OCI-M1 (cell line): ENCODE measurements around the gene PKP4.
A peak's percentile ranks its signal among the peaks of the same experiment; 100 is the strongest.
"Not testable (repeated sequence)": the region's sequence is repeated elsewhere in the genome, so short reads cannot be mapped to it uniquely, and the experiment has no call there.

Source experiments
- DNase-seq: peaks from one replicate; lab custom pipeline; 2025; lab: John Stamatoyannopoulos, UW

The PKP4 gene, protein sequence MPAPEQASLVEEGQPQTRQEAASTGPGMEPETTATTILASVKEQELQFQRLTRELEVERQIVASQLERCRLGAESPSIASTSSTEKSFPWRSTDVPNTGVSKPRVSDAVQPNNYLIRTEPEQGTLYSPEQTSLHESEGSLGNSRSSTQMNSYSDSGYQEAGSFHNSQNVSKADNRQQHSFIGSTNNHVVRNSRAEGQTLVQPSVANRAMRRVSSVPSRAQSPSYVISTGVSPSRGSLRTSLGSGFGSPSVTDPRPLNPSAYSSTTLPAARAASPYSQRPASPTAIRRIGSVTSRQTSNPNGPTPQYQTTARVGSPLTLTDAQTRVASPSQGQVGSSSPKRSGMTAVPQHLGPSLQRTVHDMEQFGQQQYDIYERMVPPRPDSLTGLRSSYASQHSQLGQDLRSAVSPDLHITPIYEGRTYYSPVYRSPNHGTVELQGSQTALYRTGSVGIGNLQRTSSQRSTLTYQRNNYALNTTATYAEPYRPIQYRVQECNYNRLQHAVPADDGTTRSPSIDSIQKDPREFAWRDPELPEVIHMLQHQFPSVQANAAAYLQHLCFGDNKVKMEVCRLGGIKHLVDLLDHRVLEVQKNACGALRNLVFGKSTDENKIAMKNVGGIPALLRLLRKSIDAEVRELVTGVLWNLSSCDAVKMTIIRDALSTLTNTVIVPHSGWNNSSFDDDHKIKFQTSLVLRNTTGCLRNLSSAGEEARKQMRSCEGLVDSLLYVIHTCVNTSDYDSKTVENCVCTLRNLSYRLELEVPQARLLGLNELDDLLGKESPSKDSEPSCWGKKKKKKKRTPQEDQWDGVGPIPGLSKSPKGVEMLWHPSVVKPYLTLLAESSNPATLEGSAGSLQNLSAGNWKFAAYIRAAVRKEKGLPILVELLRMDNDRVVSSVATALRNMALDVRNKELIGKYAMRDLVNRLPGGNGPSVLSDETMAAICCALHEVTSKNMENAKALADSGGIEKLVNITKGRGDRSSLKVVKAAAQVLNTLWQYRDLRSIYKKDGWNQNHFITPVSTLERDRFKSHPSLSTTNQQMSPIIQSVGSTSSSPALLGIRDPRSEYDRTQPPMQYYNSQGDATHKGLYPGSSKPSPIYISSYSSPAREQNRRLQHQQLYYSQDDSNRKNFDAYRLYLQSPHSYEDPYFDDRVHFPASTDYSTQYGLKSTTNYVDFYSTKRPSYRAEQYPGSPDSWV

DNA sequence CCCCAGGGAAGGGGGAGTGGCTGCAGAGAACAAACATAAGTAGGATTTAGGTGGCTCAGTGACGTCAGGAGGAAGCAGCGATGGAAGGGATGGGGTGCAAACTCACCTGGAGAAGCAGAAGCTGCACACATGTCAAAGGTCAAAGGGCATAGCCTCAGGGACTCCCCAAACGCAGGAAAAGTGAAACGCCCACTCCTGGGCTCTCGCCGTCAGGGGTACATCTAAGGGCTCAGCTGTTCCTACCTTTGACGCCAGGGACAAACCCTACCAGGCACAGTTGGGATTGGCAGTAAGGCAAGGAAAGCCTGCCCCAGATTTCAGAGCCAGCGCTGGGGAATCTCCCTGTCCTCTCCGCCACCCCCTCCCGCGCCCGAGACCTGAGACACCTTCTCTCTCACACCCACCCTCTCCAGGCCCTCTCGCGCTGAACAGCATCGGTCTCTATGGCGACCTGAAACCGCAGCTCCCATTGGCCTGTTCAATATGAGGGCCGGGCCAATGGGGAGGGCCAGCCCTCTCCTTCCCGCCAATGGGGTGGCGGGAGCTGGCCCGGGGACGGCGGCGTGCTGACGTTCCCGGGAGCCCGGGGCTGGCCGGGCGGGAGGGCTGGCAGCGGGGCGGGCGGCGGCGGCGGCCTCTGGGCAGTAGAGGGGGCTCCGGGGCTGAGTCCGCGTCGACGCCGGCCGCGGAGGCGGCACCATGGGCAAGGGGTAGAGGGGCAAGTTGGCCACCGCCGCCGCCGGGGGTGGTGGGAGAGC, at the start of gene PKP4, which contains the start of gene CCDC148:
TSS of gene PKP4 (plus strand) at position 644 of the 758 bp plus-strand sequence. CDS start 76,233 bp downstream, outside the sequence.
TSS of gene CCDC148 (minus strand) at position 445 of the 758 bp plus-strand sequence. CDS start at position 131, 314 bp downstream.
- peak; percentile 93 for DNase-seq

DNA sequence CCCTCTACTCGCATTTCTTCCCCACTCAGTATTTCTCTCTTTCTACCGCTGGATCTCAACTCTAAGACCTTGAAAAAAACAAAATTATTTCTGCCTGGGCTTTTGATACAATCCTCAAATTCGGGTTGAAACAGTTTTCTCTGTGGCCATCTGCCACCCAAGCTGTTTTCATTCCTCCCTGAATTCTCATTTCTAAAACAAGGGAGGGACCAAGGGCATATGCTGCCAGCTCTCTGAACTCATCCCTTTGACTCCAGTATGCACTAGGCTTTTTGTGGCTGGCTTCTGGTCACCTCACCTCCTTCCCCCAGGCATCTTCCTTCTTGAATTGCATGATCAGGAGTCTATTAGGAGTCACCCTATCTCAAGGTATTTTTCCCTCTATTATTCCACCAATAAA, 49.7 kb upstream of the PKP4 start:
- DNase-seq: no peak

DNA sequence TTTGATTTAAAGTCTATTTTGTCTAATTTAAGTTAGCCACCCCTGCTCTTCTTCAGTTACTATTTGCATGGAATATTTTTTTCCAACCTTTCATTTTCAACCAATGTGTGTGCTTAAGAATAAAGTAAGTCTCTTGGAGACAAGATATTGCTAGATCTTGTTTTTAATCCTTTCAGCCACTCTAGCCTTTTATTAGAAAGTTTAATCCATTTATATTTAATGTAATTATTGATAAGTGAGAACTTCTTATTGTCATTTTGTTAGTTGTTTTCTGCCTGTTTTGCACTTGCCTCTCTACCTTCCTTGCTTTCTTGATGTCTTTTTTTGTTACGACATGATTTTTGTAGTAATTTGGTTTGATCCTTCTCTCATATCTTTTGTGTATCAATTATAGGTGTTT, 46.6 kb upstream of the PKP4 start:
- no peak for DNase-seq

DNA sequence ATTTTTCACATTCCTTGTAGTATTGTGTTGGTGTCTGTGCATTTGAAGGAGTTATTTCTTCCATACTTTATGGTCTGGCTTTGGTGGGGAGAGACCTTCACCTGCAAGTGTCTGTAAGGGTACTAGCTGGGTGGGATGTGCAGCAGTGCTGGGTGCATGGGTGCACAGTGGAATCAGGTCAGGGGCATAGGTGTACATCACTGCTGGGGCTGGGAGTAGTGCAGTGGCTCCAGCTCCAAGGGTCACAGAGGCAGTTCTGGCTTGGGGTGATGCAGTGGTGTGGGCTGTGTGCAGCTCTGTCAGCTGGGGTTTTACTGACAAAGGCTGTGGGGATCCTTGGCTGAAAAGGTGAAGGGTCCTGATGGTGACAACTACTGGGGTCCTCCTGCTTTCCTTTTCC, 45.0 kb upstream of the PKP4 start:
- no peak for DNase-seq

DNA sequence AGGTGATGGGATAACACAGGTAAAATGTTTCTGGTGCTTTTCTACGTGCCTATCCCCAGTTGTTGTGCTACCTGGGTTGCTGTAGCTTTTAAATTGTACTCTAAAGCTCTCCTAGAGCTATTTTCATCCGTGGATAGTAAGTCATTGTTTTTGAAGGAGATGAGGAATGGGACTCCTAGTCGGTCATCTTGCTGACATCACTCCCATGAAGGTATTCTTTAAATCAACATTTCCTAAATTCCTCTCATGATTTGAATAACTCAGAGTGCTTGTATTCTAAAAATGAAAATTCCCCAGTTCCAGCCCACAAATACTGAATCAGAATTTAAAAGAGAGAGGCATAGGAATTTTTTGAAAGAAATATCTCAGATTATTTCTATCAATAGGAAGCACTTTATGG, 44.5 kb upstream of the PKP4 start:
- no peak for DNase-seq

DNA sequence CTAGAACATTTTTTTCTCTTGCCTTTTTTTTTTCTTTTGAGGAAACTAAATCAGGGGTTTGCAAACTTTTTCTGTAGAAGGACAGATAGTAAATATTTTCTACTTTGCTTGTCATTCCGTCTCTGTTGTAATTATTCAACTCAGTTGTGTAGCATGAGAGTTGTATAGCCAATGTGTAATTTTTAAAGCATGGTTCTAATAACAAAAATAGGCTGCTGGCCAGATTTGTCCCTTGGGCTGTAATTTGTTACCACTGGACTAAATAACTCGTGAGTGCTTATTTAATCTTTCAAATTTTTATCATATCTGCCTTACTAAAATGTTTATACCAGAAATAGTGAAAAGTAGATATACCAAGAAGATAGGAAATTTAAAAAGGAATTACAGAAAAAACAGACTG, 43.2 kb upstream of the PKP4 start:
- no peak for DNase-seq

DNA sequence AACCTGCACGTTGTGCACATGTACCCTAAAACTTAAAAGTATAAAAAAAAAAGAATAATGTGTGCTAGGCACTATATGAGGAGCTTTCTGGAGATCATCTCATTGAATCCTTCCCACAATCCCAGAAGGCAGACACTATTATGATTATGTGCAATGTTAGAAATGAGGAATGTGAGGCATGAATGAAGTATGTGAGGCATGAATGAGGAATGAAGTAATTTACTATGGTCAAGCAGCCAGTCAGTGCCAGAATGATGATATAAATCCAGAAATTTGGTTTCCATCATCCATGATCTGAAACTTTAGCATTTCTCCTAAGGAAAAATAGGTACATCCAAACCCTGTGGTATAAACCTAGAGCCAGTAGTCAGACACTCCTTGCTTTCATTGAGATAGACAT, 42.2 kb upstream of the PKP4 start:
- DNase-seq: no peak

DNA sequence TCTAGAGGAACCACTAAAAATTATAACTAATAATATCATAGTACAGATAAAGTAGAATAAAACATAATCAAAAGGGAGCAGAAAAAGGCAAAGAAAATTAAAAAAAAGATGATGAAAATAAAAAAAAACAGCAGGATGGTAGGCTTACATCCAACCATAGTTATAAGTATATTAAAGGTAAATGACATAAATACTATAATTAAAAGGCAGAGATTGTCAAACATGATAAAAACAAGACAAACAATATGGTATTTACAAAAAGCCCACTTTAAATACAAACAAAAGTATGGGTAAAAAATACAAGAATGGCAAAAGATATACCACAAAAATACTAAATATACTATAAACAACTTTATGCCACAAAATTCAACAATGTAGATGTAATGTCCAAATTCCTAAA, 24.6 kb upstream of the PKP4 start:
- no peak for DNase-seq

DNA sequence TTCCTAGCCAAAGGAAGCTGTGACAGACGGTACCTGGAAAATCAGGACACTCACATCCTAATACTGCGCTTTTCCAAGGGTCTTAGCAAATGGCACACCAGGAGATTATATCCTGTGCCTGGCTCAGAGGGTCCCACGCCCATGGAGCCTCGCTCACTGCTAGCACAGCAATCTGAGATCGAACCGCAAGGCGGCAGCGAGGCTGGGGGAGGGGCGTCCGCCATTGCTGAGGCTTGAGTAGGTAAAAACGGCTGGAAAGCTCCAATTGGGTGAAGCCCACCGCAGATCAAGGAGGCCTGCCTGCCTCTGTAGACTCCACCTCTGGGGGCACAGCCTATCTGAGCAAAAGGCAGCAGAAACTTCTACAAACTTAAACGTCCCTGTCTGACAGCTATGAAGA, 23.0 kb upstream of the PKP4 start:
- DNase-seq: not testable (repeated sequence)

DNA sequence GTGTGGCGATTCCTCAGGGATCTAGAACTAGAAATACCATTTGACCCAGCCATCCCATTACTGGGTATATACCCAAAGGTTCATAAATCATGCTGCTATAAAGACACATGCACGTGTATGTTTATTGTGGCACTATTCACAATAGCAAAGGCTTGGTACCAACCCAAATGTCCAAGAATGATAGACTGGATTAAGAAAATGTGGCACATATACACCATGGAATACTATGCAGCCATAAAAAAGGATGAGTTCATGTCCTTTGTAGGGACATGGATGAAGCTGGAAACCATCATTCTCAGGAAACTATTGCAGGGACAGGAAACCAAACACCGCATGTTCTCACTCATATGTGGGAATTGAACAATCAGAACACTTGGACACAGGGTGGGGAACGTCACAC, 17.7 kb upstream of the PKP4 start:
- DNase-seq: not testable (repeated sequence)

DNA sequence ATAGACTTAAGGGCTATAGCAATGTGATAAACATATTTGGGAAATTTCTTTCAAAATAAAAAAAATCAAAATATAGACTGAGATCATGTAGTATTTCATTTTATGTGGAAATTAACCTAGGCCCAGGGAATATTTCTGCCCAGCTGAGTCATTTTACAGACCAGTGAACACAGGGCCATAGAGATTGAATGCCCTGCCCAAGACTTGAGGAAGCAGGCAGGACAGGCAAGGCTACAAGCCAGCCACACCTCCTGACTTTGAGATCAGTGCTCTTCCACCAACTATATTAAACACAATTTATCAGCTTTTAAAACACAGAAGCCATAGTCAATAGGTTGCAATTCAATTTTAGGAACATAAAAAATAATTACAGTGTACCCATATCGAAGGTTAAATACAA, 13.1 kb upstream of the PKP4 start:
- DNase-seq: no peak

DNA sequence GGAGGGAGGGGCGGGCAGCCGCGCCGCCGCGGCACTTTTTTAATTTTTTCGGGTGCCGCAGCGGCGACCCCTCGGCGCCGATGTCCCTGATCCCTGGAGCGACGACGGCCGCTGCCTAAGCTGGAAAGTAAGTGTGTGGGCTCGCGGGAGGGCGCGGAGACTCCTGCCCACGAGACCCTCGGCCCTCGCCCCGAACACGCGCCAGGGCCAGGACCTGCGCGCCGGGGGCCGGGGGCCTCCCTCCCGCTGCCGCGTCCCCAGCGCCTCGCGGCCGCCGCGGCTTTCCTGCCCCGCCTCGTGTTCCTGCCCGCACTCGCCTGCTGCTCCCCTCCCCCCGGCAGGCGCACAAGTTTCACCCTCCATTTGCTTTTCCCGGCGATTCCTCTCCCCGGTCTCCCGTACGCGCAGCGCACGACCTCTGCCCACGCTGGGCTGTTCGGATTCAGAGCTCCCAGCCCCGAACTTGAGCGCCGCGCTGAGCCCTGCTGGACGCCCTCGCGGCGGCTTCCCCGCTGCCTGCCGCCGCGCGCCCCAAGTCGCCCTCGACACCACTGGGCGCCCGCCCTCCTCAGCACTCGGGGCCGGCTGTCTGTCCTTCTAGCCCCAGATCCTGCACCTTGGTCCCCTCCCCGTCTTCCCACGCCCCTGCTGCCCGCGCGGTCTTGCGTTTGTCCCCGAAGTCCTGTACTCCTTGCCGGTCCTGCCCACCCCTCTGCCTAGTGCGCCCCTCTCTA, 507 bp downstream of the PKP4 start:
- peak; percentile 82 for DNase-seq

DNA sequence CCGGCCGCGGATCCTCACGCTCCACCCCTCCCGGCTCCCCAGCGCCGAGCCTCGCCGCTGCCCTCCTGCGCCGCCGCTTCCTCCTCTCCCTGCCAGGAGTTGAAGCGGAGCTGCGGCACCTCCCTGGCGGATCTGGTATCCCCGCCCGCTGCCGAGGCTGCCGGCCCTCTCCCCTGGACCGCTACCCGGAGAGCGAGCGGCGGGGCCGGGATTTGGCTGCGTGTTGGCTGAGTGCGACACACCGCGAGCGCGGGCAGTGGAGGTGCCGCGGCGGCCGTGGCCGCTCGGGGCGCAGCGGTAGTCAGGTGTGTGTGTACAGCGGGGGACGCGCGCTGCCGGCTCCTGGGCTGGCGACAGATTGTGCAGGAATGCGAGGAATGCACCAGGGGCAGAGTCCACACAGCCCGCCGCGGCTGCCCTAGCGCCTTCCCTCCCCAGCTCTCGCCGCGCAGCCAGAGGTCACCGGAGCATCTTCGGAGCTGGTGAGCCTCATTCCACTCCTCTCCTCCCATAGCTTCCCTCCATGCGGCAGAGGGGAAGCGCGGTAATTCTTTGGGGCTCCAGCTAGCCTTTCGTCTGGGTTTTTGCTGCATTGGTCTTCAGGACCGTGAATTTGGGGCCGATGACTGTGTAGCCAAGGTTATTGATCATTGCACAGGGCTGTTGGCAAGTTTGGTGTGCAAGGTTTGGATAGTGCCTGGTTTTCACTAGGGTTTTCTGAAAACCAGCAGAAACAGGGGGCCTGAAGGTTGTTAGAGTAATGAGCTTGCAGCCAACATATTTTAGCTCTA, 1.3 kb downstream of the PKP4 start:
- DNase-seq: peak; percentile 77

DNA sequence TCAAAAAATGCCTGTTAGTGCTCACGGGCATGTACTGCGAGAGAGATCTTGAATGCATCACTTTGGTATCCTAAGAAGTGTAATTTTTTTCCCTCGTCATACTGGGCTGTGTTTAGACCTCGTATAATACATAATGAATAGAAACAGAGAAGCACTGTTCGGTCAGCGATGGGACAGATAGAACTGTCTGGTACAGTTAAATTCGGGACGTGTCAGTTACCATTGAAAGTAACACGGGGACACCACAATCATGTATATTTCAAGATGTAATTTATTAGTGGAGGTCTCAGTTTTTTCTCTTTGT, 1.8 kb downstream of the PKP4 start:
- no peak for DNase-seq

DNA sequence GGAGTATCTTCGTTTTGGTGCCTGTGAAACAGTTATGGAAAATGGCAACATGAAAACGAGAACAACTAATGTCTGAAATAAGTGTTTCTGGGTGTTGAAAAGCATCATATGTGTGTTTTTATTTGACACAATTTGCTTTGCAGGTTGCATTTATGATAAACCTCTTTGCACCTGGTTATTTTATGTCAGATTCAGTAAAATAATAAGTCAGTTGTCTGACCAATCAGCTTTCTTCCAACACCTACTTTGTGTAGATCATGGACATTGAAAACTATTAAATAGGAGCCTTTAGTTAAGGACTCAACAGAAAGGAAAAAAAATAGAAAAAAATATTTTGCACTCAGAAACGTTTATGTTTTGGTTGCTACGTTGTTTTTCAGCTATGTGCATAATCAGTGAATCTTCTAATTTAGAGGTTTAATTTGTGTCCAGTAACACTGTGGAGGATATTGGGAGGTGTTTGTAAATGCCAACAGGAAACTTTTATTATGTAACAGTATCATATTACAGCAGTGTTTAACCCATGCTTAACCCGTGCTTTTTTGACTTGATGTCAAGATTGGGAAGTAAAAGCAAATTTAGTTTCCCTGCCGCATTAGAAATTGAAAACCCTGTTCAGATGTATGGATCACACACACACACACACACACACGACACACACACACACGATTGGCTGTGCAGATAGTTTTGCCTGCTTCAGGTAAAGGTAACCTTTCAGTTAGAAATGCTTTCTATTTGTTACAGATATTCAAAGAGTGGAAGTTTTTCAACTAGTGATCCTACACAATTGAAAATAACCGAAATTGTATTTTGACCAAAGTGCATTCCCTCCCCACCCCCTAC, 2.6 kb downstream of the PKP4 start:
- peak; percentile 49 for DNase-seq

DNA sequence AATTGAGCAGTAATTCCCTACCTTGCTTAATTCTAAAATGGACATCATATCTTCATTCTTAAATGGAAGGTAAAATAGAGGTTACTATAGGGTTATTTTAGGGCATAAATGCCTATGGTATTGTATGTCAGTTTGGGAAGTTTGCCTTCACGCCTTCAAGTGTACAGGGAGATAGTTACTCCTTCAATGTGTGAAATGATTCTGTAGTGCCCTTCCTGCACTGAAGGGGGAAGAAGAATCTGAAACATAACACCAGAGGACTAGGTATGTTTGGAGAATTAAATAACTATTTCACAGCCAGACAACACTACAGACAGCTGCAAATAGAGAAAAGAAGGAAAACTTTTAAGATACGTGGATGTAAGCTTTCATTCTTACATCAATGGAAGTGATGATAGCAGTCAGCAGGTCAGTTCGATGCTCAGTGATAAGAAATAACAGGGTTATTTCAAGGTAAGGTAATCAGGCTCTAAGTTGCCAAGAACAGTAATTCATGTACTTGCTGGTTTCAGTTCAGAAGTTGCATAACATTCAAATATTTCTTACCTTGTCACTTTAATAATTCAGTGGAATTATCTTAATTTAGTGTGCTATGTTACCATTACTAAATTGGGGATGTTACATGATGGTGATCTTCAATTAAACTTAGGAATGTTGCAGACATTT, 4.0 kb downstream of the PKP4 start:
- DNase-seq: peak; percentile 40

DNA sequence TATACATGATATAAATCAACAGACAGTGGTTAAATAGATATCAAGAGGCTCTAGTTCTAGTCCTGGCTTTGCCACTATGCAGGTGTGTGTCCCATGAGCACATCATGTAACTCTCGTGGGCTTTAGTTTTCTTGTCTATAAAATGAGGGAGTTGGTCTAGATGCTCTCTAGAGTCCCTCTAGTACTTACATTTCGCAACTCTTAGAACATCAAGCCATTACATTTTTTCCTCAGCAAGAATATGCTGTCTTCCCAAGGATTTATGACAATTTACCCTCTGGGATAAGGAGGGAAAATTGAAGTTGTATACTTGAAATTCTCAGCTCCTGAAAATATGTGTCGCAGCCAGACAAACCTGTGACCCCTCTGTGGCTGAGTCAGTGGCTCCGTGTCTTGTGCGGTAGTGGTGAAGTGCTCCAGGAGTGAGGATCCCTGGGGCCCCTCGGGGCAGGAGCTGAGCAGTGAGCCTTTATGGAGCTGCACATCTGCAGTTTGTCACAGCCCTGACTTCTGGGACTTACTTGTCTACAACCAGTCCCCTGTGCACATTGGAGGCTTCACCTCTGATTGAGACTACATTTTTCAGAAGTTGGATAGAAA, 6.8 kb downstream of the PKP4 start:
- no peak for DNase-seq
